ENCODE measurements around the gene ARHGAP18.
"Not testable (repeated sequence)": the region's sequence is repeated elsewhere in the genome, so short reads cannot be mapped to it uniquely, and the experiment has no call there.

ARHGAP18 gene

DNA sequence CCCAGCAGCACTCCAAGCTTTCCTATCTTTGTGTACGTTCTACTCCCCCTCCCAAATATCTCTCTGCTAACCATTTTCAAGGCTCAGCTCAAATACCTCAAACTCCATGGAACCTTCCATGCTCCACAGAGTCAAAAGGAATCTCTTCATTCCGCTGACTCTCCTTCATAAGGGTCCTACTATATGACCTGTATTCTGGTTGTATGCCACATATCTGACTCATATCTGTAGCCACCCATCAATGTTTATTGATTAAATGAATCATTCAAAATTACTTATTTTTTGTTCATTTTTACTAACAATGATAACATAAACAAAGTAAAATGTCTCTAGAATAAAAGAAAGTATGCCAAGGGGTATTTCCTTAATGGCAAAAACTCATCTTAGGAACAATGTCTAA is 123.2 kb downstream of the ARHGAP18 start:
- no peak for DNase-seq (ENCODE audit: low spot score)

DNA sequence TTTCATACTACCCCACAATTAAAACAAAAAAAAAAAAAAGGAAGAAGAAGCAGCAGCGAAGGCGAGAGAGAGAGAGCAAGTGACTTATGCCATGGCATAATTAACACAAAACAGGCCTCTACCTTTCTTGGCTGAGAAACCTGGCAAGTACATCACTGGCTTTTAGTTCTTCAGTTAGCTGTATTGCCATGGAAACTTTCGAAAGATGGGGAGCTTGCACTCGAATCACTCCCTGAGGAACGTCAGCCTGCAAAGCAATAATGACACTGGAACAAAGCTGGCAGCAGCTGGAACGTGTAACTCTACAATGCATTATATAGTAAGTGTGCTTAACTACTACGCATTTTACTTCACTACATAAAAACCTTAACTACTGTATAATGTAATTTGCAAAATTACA is 126.1 kb downstream of the ARHGAP18 start:
- DNase-seq (ENCODE audit: low spot score), result peak; percentile 85

DNA sequence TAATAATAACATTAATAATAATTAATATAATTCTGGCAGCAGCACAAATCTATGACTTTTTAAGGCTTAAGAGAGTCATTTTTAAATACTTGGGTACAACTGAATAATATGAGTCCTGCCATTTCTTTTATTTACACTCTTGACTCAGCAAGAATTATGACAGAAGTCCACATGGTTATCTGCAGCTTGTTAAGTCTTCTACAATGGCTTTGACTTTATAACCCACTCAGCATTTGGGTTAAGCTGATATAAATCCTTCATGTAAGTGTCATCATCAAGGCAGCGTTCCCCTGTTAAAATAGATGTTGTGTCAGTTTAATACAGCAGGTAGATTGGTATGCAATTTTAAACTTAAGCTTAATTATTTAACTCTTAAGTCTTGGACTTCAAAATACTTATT is 131.7 kb downstream of the ARHGAP18 start:
- DNase-seq (ENCODE audit: low spot score), result no peak

DNA sequence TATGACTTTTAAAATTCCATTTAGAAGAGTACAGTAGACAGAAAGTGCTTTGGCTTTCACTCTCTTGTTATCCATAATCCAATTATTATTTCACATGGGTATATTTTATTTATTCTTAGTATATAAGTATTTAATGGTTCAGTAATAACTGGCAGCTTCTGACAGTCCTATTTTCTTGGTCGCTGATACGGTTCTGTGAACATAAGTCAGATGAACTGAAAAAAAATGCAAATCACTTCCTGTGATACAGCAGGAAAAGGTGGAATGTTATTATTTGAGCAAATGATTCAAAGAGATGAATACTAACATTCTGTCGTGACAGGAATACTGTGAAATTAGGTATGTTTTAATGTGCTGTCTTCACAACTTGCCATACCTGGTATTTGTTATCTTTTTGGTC is 132.3 kb downstream of the ARHGAP18 start:
- no peak for DNase-seq (ENCODE audit: low spot score)

DNA sequence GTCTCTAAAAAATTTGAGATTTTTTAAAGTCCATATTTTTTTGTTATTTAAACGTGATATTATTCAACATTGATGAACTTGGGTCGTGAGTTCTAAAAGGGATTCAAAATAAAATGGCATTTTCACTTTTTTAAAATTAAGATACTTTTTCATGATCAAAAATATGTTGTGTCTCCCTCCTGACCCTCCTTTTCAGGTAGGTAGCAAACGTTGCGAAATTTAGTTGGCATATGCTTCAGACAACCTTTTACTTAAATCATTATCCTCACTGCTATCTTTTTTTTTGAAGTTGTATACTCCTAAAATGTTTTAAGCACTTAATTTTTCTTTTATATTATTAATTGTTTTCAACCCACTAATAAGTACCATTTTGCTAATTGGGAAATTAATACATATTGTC is 133.5 kb downstream of the ARHGAP18 start:
- DNase-seq (ENCODE audit: low spot score), result no peak

DNA sequence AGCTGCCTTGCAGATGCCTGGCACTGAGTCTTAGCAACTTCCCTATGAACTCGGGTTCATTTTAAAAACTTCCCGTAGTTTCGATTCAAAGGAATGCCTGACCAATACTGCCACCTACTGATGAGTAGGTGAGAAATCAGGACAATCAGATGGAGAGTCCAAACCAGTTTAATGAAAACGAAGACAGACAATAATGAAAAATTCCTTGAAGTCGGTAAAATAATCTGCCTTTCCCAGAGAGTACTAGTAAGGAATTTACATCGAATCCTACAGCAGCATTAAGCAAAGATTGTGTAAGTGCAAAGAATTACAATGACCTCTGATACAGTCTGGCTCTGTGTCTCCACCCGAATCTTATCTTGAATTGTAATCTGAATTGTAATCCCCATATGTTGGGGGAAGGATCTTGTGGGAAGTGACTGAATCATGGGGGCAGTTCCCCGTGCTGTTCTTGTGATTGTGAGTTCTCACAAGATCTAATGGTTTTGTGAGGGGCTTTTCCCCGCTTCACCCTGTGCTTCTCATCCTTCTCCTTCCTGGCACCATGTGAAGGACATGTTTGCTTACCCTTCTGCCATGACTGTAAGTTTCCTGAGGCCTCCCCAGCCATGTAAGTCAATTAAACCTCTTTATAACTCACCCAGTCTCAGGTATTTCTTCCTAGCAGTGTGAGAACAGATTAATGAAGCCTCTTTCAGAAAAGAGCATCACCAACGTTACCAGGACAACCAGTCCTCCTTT is 134.4 kb downstream of the ARHGAP18 start:
- peak; percentile 62 for DNase-seq (ENCODE audit: low spot score)

DNA sequence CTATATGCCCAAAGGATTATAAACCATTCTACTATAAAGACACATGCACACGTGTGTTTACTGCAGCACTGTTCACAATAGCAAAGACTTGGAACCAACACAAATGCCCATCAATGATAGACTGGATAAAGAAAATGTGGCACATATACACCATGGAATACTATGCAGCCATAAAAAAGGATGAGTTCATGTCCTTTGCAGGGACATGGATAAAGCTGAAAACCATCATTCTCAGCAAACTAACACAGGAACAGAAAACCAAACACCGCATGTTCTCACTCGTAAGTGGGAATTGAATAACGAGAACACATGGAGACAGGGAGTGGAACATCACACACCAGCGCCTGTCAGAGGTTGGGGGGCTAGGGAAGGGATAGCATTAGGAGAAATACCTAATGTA is 135.4 kb downstream of the ARHGAP18 start:
- not testable (repeated sequence) for DNase-seq (ENCODE audit: low spot score)

DNA sequence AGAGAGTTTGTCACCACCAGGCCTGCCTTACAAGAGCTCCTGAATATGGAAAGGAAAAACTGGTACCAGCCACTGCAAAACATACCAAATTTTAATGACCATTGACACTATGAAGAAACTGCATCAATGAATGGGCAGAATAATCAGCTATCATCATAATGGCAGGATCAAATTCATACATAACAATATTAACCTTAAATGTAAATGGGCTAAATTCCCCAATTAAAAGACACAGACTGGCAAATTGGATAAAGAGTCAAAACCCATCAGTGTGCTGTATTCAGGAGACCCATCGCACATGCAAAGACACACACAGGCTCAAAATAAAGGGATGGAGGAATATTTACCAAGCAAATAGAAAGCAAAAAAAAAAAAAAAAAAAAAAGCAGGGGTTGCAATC is 139.0 kb downstream of the ARHGAP18 start:
- not testable (repeated sequence) for DNase-seq (ENCODE audit: low spot score)

DNA sequence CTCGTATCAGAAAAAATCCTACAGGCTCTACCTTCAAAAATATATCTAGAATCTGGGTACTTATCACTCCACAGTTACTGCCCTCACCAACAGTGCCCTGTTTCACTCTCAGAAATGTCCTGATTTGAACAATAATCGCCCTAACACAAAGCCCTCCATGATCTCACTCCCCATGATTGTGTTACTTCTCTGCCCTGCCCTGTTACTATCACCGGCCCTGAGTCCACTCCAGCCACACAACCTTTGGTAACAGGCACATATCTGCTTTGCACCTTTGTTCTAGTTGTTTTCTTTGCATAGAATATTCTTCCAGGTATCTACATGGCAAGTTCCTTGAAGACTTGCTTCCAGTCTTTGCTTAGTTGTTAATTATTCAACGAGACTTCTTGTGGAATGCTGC is 142.0 kb downstream of the ARHGAP18 start:
- no peak for DNase-seq (ENCODE audit: low spot score)

DNA sequence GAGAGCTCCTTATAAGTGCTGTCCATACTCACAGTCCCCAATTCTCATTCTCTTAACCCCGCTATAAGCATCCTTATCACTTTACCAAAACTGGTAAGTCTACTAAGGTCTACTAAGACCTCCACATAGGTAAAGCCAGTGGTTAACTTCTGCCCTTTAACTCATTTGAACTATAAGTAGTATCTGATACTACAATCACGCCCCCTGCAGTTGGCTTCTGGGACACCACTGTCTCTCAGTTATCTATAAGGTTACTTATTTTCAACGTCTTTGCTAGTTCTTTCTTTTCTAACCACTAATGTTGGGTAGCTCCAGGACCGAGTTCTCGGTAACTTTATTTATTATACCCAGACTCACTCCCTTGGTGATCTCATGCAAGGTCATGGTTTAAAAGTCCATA is 142.6 kb downstream of the ARHGAP18 start:
- peak; percentile 23 for DNase-seq (ENCODE audit: low spot score)

DNA sequence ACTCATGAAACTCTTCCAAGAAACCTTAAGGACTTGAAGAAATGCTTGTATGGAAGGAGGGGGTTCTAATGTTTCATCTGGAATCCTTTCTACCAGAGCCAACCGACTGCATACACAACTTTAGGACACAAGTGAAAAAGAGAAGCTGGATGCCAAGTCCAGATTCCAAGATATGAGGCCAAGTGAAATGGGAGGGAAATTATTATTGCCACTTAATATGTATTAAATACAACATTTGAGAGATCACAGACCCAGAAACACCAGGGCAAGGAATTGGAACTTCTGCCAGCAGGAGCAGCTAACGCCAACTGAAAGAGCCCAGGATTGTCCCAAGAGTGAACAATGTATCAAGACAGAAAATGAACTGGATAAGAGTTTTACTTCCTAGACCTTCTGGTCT is 144.2 kb downstream of the ARHGAP18 start:
- DNase-seq (ENCODE audit: low spot score), result no peak

DNA sequence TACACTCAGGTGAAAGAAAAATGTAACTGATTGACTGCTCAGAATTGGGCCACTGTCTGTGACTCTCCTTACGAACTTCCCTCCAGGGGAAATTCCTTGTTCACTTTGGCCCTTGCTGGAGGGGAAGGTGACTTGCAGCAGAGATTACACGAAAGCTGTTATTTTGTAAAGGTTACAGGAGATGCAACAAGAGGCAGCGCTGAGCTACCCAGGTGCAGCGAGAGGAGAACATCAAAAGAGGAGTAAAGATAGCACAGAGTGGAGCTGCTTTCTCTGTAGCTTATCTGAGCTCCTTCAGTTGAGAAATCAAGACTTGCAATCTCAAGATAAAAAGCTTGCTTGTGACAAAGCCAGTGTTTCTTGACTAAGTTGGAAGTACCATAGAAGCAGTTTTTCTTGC is 144.6 kb downstream of the ARHGAP18 start:
- no peak for DNase-seq (ENCODE audit: low spot score)

DNA sequence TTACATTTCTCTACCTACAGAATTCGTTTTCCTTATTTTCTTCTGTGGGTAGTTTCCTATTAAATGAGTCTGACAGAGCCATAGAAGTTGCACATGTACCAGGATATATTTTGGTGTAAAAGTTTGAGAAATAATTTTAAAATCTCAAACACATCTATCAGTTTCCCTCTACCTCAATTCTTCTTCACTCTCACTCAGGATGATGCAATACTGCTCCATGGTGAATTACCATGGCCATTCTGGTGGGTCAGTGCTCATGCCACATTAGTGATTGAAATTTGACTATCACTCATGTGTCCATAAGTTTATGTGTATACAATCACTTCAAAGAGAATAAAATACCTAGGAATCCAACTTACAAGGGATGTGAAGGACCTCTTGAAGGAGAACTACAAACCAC is 151.7 kb downstream of the ARHGAP18 start:
- DNase-seq (ENCODE audit: low spot score), result no peak

DNA sequence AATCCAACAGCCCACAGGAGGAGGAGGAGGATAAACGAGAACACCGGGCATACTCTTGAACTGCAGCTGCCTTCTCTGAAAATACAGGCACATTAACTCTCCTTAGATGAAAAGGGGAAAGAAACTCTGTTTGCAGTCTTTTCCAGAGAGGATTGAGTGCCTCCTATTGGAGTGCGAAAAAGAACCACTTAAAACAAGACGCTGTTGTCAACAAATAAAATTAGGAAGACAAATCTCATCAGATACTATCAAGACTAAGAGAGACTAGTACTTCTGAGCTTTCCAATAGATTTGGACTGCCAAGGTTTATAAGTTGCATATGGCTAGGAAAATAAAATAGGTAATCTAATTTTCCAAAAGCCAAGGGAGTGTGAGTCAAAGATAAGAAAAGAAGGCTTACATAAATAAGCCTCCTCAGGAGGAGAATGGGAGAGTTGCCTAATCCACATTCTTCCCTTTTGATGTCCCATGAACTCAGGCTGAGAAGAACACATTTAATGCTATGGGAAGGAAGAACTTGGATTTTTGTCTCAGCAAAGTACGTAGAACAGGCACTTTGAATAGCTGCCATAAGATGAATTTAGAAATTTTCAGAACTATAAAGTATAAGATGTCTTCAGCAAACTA is 154.7 kb downstream of the ARHGAP18 start:
- peak; percentile 76 for DNase-seq (ENCODE audit: low spot score)

DNA sequence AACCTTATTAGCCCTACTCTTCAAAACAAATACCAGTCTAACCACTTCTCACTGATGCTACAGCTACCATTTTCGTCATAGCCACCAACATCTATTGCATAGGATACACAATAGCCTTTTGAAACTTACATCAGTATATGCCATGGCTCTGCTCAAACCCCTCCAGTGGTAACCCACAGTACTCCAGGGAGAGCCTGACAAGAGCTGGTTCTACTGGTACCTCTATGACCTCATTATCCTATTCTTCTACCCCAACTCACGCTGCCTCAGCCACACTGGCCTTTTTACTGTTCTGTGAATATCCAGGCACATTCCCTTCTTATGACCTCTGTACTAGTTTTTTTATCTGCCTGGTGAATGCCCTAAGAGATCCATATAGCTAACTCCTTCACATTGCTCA is 157.6 kb downstream of the ARHGAP18 start:
- DNase-seq (ENCODE audit: low spot score), result no peak

DNA sequence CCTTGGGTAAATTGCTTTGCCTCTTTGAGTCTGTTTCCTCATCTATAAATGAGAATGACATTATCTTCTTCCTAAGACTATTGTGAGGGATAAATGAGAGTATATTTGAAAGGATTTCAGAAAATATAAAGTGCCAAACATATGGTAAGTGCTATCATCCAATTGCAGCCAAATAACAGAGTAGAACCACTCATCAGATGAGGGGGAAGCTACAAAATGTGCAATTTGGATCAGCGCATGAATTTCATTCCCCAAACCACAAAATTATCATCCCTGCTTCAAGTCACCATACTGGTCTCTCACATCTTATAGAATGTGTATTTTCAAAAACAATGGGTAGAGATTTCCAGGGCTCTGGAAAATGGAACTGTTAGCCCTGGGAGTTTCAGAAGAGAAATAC is 158.5 kb downstream of the ARHGAP18 start:
- no peak for DNase-seq (ENCODE audit: low spot score)

DNA sequence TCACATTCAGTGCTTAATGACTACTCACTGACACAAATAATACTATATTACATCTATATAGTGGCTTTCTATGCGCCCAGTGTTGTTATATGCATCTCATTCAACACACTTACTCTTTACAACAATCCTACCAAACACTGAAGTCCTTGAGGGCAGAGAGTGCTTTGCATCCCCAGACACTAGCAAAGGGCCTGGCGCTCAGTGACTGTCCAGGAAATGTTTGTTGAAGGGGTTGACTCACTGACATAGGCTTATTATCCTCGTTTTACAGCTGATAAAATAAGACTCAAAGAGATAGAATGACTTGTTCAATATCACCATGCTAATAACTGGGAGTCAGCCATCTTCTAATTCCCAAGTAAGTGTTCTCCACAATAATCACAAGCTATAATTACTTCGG is 163.3 kb downstream of the ARHGAP18 start:
- no peak for DNase-seq (ENCODE audit: low spot score)

DNA sequence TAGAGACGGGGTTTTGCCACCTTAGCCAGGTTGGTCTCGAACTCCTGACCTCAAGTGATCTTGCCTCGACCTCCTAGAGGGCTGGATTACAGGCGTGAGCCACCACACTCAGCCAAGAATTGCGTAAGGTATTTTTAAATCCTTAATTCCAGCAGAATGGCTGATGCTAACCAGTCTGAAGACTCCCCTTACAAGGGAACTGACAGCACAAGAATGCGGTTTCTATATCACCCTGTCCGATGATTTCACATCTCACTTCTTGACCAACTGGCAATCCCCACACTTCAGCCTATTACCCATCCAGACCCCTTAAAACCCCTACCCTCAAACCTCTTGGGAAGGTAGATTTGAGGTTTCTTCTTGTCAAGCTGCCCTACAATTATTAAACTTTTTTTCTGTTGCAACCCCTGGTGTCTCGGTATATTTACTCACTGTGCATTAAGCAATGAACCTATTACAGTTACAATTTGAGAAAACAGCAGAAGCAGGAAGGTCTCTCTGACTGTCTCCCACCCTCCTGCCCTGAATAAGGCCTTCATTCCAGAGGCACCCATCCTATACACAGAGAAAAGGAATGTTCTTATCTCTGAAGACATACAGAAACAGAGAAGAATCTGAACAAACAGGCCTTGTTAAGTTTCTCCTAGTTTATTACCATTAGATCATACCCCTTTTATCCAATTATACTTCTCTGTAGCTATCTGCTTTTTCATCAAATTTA is 164.9 kb downstream of the ARHGAP18 start:
- no peak for DNase-seq (ENCODE audit: low spot score)

DNA sequence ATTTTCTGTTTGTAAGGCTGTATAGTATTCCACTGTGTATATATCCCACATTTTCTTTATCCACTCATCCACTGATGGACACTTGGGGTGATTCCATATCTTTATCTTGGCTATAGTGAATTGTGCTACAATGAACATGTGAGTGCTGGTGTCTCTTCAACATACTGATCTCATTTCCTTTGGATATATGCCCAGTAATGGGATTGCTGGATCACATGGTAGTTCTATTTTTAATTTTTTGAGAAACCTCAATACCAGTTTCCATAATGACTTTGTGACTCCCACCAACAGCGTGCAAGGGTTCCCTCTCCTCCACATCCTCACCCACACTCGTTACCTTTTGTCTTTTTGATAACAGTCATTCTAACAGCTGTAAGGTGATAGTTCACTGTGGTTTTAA is 166.0 kb downstream of the ARHGAP18 start:
- no peak for DNase-seq (ENCODE audit: low spot score)

DNA sequence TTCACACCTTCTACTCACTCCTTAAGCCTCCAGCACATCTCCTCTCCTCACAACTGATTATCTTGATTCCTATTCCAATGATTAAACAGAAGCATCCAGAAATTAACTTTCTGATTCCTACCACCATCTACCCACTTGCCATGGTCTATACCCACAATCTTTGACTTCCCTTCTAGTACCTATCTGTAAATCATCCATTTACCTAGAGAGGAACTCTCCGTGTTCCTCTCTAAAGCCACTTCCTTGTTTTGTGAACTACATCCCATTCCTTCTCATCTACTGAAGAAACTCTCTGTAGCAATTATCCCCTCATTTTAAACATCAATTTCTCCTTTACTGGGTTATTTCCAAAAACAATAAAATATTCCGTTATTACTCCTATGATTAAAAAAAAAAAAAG is 167.3 kb downstream of the ARHGAP18 start:
- DNase-seq (ENCODE audit: low spot score), result no peak

DNA sequence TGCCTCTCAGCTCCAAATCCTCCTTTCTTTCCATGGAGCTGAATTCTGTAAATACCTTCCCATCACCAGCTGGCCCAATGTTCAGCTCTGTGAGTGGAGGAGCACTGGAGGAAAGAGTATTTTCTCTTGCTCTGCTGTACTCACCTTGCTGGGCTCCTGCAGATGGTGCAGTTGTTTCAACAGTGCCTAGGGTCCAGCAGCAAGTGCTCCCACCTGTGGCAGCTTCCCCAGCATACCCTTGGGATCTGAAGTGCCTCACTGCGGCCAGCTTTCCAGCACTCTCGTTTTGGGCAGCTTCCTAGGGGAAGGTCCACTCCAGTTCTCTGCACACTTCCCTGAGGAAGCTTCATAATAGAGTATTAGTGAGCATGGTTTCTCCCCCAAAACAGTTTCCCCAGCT is 170.9 kb downstream of the ARHGAP18 start:
- no peak for DNase-seq (ENCODE audit: low spot score)

DNA sequence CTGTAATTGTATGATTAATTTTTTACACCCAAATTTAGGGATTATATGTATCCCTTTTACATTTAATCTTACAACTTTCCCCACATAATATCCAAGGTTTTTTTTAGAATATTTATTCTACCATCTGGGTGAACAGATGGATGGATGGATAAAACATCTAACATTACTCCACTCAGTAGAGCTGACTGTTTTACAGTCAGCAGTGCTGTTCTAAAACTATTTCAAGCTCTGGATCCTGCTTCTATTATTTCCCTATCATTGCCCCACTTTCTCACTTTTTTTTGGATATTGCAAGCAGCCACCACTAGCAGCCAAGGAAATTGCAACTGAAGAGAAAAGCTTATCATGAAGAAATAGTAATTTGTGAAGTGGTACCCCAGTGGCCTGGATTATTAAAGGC is 173.7 kb downstream of the ARHGAP18 start:
- no peak for DNase-seq (ENCODE audit: low spot score)

DNA sequence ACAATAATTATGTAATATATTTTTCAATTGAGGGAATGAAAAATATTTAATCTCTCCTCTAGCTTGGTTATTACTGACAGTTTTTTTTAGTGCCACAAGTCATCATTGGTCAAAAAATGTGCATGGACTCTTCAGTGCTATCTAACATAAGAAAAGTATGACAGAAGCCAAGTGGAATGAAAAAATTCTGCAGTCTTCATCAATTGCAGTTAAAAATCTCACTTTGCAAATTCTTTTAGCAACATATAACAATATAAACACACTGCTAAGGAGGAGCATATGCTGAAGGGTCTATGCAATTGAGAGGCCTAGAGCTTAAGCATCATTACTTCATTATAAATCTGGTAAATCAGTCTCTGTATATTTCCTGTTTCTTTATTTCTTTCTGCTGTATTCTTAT is 175.1 kb downstream of the ARHGAP18 start:
- no peak for DNase-seq (ENCODE audit: low spot score)
